Measurements from ENCODE around the gene GLT6D1.

- TF ChIP-seq CTCF (IDR thresholded peaks at IDR 0.05) = no peak
- TF ChIP-seq EZH2 (IDR thresholded peaks at IDR 0.05; ENCODE audit: borderline replicate concordance, insufficient read depth, low read depth, low read length, poor library complexity, severe bottlenecking) = no peak
These were observed 22.5 kb downstream of the GLT6D1 start for GRCh38 chr9:135616619-135617537.
